ENCODE data around the gene ANAPC10.

DNA sequence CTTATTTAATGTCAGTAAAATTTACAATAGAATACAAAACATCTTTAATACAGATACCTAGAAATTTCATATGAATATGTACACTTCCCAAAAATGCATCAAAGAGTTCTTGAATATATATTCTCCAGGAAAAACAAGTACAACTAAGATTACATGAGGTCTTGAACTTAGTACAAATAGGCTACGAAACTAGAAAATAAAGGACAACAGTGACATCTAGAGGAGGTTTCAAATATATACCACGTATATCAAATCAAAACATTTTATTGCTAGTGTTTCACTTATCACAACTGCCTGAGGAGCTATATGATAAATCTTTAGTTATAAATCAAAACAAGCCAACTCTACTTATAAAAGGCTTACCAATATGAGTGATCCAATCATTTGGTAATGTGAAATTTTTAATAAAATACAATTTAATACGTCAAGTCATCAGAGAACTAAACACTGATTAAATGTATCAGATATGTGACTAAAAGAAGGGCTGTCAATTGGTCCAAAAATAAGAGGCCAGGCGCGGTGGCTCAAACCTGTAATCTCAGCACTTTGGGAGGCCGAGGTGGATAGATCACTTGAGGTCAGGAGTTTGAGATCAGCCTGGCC, 36.6 kb downstream of the ANAPC10 start:
- TF ChIP-seq, protein P1, sequence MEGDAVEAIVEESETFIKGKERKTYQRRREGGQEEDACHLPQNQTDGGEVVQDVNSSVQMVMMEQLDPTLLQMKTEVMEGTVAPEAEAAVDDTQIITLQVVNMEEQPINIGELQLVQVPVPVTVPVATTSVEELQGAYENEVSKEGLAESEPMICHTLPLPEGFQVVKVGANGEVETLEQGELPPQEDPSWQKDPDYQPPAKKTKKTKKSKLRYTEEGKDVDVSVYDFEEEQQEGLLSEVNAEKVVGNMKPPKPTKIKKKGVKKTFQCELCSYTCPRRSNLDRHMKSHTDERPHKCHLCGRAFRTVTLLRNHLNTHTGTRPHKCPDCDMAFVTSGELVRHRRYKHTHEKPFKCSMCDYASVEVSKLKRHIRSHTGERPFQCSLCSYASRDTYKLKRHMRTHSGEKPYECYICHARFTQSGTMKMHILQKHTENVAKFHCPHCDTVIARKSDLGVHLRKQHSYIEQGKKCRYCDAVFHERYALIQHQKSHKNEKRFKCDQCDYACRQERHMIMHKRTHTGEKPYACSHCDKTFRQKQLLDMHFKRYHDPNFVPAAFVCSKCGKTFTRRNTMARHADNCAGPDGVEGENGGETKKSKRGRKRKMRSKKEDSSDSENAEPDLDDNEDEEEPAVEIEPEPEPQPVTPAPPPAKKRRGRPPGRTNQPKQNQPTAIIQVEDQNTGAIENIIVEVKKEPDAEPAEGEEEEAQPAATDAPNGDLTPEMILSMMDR (IDR thresholded peaks at IDR 0.05), result peak; percentile 19; the same call in 1 of the 2 replicates
- TF ChIP-seq POLR2AphosphoS5 (IDR thresholded peaks at IDR 0.05; ENCODE audit: low read depth, low read length), result no peak
